HG03378 (cell line): ENCODE data around the gene LGR6.
"Not testable (repeated sequence)": the region's sequence is repeated elsewhere in the genome, so short reads cannot be mapped to it uniquely, and the experiment has no call there.

Source experiments
- ATAC-seq: cut with Tn5 transposase; IDR thresholded peaks from one replicate; pipeline ENCODE4 v1.9.1; 2021; ENCODE audit warnings: mild to moderate bottlenecking, moderate library complexity; ENCODE audit not compliant: unreplicated experiment

Gene LGR6

GRCh38 chr1:202172015-202172355 lies 21.6 kb upstream of the LGR6 start:
- no peak for ATAC-seq

DNA sequence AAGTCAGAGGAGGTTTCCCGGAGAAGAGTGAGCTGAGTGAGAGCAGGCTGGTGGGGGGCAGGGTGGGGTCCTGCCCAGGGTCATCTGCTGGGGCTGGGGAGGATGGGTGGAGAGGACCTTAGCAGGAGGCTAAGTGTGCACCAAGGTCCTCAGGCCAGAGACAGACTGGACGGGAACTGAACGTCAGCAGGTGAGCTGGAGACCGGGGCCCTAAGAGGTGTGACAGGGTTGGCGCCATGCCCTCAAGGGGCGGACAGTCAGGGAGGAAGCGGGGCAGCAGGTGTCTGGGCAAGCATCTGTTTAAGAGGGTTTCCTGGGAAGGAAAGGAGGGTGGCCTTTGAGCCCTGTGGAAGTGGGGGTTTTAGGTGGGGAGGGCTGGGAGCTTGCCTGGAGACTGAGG lies 19.6 kb upstream of the LGR6 start:
- ATAC-seq, result no peak

- no peak for ATAC-seq
Observed at GRCh38 chr1:202176949-202177927, 16.4 kb upstream of the LGR6 start.

DNA sequence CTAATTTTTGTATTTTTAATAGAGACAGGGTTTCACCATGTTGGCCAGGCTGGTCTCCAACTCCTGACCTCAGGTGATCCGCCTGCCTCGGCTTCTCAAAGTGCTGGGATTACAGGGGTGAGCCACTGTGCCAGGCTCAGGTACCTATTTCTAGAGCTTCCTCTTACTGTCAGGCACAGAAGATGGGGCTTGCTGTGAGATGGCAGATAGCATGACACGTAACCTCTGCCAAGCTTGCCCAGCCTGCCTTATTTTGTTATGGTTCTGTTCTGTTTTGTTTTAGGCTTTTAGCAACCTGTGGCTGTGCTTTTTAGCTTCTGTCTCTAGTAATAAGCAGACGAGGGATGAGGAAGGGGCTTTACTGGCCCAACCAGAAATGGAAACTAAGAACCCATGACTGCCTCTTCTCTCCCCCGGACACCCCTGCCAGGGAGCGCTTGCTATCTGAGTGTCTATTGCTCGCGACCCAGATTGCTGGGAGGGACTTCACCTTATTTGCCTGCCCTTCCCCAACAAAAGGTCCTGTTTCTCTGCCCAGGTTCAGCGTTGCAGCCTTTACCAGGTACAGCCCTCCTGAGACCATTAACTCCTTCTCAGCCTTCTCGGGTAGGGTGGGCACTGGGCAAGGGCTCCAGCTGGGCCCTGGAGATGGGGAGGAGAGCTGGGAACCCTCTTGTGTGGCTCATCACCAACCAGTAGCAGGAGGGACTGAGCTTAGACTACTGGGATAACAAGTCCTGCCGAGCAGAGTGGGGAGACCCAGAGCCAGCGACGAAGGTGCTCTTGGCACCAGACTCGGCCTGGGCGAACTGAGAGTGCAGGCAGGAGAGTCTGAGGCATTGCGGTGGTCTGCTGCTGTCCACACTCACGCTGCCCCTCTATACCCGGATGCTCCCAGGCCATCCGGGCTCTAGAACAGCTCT lies 13.5 kb upstream of the LGR6 start:
- no peak for ATAC-seq

DNA sequence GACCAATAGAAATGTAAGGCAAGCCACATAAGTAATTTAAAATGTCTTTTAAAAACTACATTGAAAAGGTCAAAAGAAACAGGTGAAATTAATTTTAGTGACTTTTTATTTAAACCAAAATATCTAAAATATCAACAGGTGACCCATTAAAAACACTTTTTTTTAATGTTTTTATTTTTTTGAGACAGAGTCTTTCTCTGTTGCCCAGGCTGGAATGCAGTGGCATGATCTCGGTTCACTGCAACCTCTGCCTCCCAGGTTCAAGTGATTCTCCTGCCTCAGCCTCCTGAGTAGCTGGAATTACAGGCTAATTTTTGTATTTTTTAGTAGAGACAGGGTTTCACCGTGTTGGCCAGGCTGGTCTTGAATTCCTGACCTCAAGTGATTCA lies 12.9 kb upstream of the LGR6 start:
- ATAC-seq, result not testable (repeated sequence)

- no peak for ATAC-seq
Observed at GRCh38 chr1:202181586-202181985, 12.0 kb upstream of the LGR6 start.

DNA sequence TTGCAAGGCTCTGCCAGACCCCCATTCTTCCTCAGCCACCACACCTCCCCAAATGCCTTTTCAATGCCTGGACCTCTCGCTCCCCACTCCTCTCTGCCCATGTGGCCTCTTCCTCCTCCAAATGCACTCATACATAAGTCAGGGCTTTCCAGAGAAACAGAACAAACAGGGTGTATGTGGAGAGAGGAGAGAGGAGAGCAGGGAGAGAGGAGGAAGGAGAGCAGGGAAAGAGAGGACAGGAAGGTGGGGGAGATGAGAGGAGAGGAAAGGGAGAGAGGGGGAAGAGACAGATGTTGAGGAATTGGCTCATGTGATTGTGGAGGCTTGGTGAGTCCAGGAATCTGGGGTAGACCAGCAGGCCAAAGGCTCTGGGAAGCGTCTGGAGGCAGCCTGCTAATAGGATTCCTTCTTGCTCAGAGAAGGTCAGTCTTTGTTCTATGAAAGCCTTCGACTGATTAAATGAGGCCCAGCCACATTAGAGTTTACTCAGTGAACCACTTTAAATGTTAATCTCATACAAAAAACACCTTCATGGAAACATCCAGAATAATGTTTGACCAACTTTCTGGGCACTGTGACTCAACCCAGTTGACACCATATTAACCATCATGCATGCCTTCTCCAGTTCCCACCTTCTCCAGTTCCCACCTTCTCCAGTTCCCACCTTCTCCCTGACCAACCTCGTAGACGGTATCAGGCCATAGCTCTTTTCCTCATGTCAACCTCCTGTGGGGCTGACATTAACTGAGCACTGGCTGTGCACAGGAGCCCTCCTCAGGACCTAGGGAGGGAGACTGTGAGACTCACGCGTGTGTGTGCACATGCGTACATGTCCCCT lies 11.3 kb upstream of the LGR6 start:
- no peak for ATAC-seq

DNA sequence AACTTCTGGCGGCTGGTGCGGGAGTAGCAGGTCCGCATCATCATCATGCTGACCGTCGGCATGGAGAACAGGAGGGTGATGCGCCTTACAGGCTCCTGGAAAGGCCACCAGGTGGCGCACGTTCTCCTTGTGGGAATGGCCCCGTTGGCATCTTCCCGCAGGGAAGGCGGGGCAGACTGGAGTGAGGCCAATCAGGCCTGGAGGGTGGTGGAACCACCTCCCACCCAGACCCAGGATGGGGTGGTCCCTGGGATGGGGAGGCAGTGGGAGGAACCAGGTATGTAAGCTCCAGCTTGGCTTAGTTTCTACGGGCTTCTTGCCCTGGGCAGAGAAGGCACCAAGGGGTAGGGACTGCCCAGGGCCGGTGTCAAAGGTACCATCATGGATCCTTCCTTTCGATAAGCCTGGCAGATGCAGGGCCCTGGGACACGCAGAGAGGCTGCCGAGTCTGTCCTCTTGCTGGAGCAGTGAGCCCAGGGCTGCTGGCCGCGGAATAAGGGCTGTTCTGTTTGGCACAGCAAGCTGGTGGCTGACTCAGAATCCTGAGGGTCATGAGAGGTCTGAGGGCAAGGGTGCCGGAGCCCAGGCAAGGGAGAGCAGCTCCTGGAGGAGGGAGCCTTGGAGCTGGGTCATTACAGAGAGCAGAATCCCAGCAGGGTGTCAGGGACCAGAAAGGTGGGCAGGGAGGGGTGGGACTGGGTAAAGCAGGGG lies 8.7 kb upstream of the LGR6 start:
- no peak for ATAC-seq

DNA sequence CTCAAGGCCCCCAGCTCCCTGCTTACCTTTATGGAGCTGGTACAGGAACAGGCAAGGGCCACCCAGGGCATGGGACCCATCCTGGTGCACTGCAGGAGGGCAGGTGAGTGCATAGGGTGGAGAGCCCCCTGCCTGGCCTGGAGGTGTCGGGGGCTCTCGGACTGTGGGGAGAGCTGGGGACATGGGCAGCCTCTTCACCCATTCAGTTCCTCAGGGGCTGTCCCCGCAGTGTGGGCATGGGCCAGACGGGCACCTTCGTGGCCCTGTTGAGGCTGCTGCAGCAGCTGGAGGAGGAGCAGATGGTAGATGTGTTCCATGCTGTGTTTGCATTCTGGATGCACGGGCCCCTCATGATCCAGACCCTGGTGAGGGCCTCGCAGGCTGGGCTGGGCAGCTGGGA lies 7.3 kb upstream of the LGR6 start:
- ATAC-seq, result no peak

DNA sequence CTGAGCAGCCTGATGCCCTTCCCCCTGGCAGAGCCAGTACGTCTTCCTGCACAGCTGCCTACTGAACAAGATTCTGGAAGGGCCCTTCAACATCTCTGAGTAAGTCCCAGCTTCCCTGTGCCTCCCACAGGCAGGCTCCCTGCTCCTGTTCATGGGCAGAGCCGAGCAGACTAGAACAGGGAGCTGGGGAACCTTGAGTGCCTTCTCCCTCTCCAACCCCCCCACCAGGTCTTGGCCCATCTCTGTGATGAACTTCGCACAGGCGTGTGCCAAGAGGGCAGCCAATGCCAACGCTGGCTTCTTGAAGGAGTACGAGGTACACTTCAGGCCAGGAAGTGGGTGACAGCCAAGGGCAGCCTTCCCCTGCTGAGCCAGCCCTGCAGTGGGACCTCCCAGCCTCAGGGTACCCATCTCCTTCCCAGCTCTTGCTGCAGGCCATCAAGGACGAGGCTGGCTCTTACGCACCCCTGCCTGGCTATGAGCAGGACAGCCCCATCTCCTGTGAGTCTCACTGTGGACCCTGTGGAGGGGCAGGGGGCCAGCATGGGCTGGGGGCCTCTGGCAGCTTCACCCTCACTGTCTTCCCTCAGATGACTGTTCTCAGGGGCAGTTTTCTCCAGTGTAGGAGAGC lies 6.4 kb upstream of the LGR6 start:
- ATAC-seq, result no peak

DNA sequence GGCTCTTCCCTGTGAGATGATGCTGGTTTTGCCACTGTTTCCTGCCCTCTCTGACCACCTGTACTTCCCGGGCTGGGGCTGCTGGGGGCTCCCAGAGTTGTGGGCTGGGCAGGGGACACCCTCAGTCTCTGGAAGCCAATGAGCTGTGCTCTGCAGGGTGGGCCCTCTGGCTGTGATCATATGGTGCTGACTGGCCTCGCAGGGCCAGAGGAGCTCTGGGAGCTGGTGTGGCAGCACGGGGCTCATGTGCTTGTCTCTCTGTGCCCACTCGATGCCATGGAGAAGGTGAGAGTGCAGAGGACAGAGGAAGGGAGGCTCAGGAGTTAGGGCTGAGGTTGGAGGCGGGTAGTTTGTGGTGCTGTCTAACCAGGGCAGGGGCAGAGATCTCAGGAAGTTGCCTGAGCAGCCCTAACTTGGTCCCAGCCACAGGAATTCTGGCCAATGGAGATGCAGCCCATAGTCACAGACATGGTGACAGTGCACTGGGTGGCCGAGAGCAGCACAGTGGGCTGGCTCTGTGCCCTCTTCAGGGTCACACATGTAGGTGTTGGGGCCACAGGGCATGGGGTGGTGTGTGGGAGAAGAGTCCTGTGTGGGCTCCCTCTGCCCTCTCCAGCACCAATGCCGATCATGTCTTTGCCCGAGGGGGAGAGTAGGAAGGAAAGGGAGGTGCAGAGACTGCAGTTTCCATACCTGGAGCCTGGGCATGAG lies 5.7 kb upstream of the LGR6 start:
- ATAC-seq, result no peak

- no peak for ATAC-seq
Observed at GRCh38 chr1:202189001-202189790, 4.4 kb upstream of the LGR6 start.

DNA sequence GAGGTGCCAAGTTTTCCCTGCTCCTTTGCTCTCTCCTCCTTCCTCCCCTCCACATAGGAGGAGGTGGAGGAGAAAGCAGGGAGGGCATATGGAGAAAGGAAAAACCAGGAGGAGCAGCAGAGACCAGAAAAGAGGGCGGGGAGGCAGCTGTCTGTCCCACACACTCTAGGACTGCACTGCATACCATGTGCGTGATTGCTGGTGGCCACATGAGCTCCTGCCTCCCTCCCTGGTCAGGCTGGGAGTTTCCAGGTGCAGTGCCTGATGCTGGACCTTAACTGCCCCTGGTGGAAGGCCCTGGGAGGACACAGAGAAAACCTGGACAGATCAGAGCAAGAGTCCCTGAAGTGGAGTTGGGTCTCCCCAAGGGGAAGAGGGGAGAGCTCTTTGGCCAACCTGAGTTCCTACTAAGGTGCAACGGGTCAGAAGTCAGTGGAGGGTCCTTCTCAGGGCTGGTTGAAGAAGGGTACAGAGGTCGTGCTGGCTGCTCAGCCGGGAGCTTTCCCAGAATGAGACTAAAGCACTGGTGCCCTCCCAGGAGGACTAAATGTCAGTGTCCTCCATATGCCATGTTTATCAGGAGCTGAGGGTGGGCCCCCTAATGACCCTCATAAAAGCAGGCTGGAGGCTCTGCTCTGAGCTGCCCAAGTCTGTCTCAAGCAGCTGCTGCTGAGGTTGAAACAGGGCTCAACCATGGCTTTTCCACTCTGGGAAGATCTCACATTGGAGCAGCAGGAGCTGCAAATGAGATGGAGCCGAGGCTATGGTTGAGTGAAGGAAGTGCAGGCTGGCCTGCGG lies 3.5 kb upstream of the LGR6 start:
- no peak for ATAC-seq

DNA sequence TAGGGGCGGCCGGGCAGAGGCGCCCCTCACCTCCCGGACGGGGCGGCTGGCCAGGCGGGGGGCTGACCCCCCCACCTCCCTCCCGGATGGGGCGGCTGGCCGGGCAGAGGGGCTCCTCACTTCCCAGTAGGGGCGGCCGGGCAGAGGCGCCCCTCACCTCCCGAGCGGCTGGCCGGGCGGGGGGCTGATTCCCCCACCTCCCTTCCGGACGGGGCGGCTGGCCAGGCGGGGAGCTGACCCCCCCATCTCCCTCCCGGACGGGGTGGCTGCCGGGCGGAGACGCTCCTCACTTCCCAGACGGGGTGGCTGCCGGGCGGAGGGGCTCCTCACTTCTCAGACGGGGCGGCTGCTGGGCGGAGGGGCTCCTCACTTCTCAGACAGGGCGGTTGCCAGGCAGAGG lies 2.2 kb upstream of the LGR6 start:
- not testable (repeated sequence) for ATAC-seq

DNA sequence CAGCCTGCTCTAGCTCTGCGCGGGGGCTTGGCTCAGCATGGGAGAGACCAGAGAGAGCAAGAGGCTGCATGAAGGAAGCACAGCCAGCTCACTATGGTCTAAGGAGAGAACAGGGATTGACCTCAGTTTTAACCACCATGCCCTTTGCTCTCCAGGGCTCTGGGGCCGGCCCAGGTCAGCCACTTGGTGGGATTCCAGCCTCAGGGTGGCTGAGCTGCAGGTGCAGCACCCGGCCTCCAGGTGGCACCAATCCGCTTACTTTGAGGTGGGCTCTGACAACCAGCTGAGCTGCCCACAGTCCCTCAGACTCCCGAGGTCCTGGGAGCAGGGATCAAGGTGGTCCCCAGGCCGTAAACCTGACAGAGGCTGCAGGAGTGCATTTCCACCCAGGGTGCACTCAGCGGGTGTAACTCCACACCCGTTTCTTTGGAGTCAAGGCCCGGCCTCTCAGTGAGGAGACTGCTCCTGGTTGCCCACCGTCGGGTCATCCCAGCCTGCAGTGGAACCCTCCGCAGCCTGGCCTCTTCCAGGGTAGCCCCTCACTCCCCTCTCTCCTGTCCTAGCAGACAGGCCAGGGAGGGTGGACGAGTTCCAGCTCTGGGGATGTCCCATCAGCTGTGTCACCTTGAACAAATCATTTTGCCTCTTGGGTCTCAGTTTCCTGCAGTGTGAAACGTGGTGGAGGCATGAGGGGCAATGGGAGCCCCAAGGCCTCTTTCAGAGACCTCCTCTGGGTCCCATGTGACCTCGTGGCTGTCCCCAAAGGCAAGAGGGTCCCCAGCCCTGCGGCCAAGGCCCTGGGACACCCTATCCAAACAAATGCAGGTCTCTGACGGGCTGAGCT lies 607 bp upstream of the LGR6 start:
- ATAC-seq, result no peak

- ATAC-seq, result no peak
Observed at GRCh38 chr1:202194328-202194648, 689 bp downstream of the LGR6 start.
